Suprapubic skin (tissue), 4 donors: Measurements from ENCODE around the gene M1AP. TPM values are rescaled to one million over a fixed set of nuclear protein-coding genes. Genes with fewer than 3 reads are reported as not detected.

Experiments
- DNase-seq, 2 donors: peaks; one replicate each; pipeline ENCODE4 v3.0.0-alpha.2; 2019; ENCODE audit warnings: low spot score in 2 of 2
- H3K27ac ChIP-seq: fragments of 200-600 bp; sonication (generic); one replicate; pipeline ENCODE4 v1.5.1; 2019
- H3K27me3 ChIP-seq: fragments of 200-600 bp; sonication (generic); one replicate; pipeline ENCODE4 v1.5.1; 2019
- H3K36me3 ChIP-seq: fragments of 200-600 bp; sonication (generic); one replicate; pipeline ENCODE4 v1.5.1; 2019
- H3K4me1 ChIP-seq: fragments of 200-600 bp; sonication (generic); one replicate; pipeline ENCODE4 v1.5.1; 2019
- H3K4me3 ChIP-seq: fragments of 200-600 bp; sonication (generic); one replicate; pipeline ENCODE4 v1.5.1; 2019; ENCODE audit warnings: mild to moderate bottlenecking
- H3K9me3 ChIP-seq: fragments of 200-600 bp; sonication (generic); one replicate; pipeline ENCODE4 v1.5.1; 2019
- CTCF ChIP-seq, 2 donors: fragments of 200-600 bp in 1 of 2; fragments of 450-650 bp in 1 of 2; sonication (generic) in 1 of 2; IDR thresholded peaks; one replicate each; pipeline ENCODE4 v1.5.1; 2016 to 2019; ENCODE audit warnings: antibody characterized with exemption in 2 of 2, mild to moderate bottlenecking in 1 of 2, moderate library complexity in 1 of 2
- EP300 ChIP-seq: sonication (generic); formaldehyde crosslinking; IDR thresholded peaks from one replicate; pipeline ENCODE4 v1.6.1; 2017; ENCODE audit warnings: antibody characterized with exemption
- POLR2A ChIP-seq, 2 donors: fragments of 450-650 bp; IDR thresholded peaks; one replicate each; pipeline ENCODE4 v1.6.1; 2017; ENCODE audit warnings: antibody characterized with exemption in 2 of 2, mild to moderate bottlenecking in 2 of 2, moderate library complexity in 2 of 2
- POLR2AphosphoS5 ChIP-seq, 3 donors: sonication (generic); formaldehyde crosslinking; IDR thresholded peaks; one replicate each; pipeline ENCODE4 v1.6.1; 2017; ENCODE audit warnings: antibody characterized with exemption in 3 of 3
- WGBS: methylation state at CpG from one replicate; pipeline ENCODE4 v1.1.5; 2018; 5-methylcytosine and 5-hydroxymethylcytosine counted together
- total RNA-seq, 4 donors: library from RNA; depleted of rRNA; stranded (reverse); fragments of >200 nt; gene quantifications; one replicate each; pipeline ENCODE4 v1.1.0, GENCODE V29; 2016

M1AP gene
- total RNA-seq, 4 donors from 2014 or later = 1.1 TPM; not detected in 3

GRCh38 chr2:74625658-74626425 is 22.3 kb downstream of the M1AP start:
- TF ChIP-seq POLR2A (IDR thresholded peaks at IDR 0.05) (no peak), CTCF (IDR thresholded peaks at IDR 0.05) (no peak)

GRCh38 chr2:74620671-74621070 is 27.5 kb downstream of the M1AP start:
- TF ChIP-seq POLR2AphosphoS5 (IDR thresholded peaks at IDR 0.05) (no peak), CTCF (IDR thresholded peaks at IDR 0.05) (no peak), EP300 (no peak), POLR2A (IDR thresholded peaks at IDR 0.05) (no peak)
- no peaks in the 10 kb centered on the region for H3K4me1 ChIP-seq
- H3K4me3 ChIP-seq = no peak overlapping the region
- WGBS = 79% methylated on average over 12 of the region's 12 CpGs
- no peak for DNase-seq
- H3K27me3 ChIP-seq = no peaks in the 10 kb centered on the region
- H3K9me3 ChIP-seq = no peaks in the 10 kb centered on the region
- H3K27ac ChIP-seq = no peak overlapping the region
- no peaks in the 10 kb centered on the region for H3K36me3 ChIP-seq

More at GRCh38 chr2:74625658-74626425, 22.3 kb downstream of the M1AP start:
- DNase-seq = no peak
- Histone ChIP-seq H3K4me3 (no peak overlapping the region), H3K27ac (no peak overlapping the region), H3K36me3 (no peaks in the 10 kb centered on the region), H3K27me3 (no peaks in the 10 kb centered on the region), H3K4me1 (no peaks in the 10 kb centered on the region), H3K9me3 (no peaks in the 10 kb centered on the region)
- 78% methylated on average over 5 of the region's 5 CpGs for WGBS

GRCh38 chr2:74619651-74620297 is 28.4 kb downstream of the M1AP start:
- Histone ChIP-seq H3K4me3 (no peak overlapping the region), H3K36me3 (no peaks in the 10 kb centered on the region), H3K4me1 (no peaks in the 10 kb centered on the region), H3K27ac (no peak overlapping the region), H3K9me3 (no peaks in the 10 kb centered on the region), H3K27me3 (peaks cover under 1% of the 10 kb centered on the region)
- 86% methylated on average over 5 of the region's 5 CpGs for WGBS
- TF ChIP-seq CTCF (IDR thresholded peaks at IDR 0.05) (no peak), POLR2AphosphoS5 (IDR thresholded peaks at IDR 0.05) (no peak), POLR2A (IDR thresholded peaks at IDR 0.05) (no peak), EP300 (no peak)
- no peak for DNase-seq

GRCh38 chr2:74618410-74619083 is 29.6 kb downstream of the M1AP start:
- no peaks in the 10 kb centered on the region for H3K9me3 ChIP-seq
- WGBS = 70% methylated on average over 6 of the region's 6 CpGs
- H3K4me1 ChIP-seq = no peaks in the 10 kb centered on the region
- no peak for DNase-seq
- peaks cover 13% of the 10 kb centered on the region for H3K27me3 ChIP-seq
- H3K36me3 ChIP-seq = no peaks in the 10 kb centered on the region
- TF ChIP-seq CTCF (IDR thresholded peaks at IDR 0.05) (no peak), POLR2A (IDR thresholded peaks at IDR 0.05) (no peak), POLR2AphosphoS5 (IDR thresholded peaks at IDR 0.05) (no peak), EP300 (no peak)
- H3K27ac ChIP-seq = no peak overlapping the region
- no peak overlapping the region for H3K4me3 ChIP-seq

- Histone ChIP-seq H3K9me3 (no peaks in the 10 kb centered on the region), H3K4me3 (no peak overlapping the region), H3K27me3 (peaks cover 16% of the 10 kb centered on the region), H3K27ac (no peak overlapping the region), H3K4me1 (no peaks in the 10 kb centered on the region), H3K36me3 (no peaks in the 10 kb centered on the region)
- 82% methylated on average over 3 of the region's 3 CpGs for WGBS
- TF ChIP-seq POLR2AphosphoS5 (IDR thresholded peaks at IDR 0.05) (no peak), POLR2A (IDR thresholded peaks at IDR 0.05) (no peak), CTCF (IDR thresholded peaks at IDR 0.05) (no peak), EP300 (no peak)
- DNase-seq = no peak
Measured at GRCh38 chr2:74617122-74617521, 31.0 kb downstream of the M1AP start.
